Measurements from ENCODE around the gene REXO1.

DNA sequence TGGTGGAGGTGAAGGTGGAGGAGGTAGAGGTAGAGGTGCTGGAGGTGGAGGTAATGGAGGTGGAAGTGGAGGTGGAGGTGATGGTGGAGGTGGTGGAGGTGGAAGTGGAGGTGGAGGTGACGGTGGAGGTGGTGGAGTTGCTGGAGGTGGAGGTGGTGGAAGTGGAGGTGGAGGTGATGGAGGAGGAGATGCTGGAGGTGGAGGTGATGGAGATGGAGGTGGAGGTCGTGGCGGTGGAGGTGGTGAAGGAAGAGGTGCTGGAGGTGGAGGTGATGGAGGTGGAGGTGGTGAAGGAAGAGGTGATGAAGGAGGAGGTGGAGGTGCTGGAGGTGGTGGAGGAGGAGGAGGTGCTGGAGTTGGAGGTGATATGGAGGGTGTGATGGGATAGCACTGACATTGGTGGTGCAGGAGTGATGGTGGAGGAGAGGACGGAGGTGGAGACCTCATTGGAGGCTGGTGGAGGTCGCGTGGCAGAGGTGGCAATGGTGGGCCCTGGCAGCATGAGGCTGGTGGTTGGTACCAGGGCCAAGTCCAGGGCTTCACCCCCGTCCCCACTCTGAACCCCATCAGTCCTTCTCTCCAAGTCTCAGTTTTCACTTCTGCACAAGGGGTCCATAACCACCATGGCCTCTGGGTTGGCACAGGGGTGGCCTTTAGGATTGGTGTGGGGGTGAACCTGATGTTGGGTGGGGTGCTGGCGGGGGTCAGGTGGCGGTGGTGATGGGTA is 79.2 kb downstream of the REXO1 start:
- TF ChIP-seq CTCF (IDR thresholded peaks at IDR 0.05) (no peak), POLR2A (IDR thresholded peaks at IDR 0.05) (no peak)

Data from testis (tissue), 2 donors.